22Rv1 (cell line): ENCODE data around the gene ZFP69.
"Not testable (repeated sequence)": the region's sequence is repeated elsewhere in the genome, so short reads cannot be mapped to it uniquely, and the experiment has no call there.

ENCODE experiments used
- H3K27ac ChIP-seq: fragments of 450-650 bp; 2 replicates; pipeline ENCODE4 v1.5.1; 2017
- ZFX ChIP-seq: fragments of 450-650 bp; IDR thresholded peaks from 2 replicates; pipeline ENCODE4 v1.6.1; 2017; ENCODE audit warnings: antibody characterized with exemption, borderline replicate concordance
- TF ChIP-seq, protein P1 (sequence below): fragments of 450-650 bp; IDR thresholded peaks from 2 replicates; pipeline ENCODE4 v1.5.1; 2017; ENCODE audit warnings: mild to moderate bottlenecking

Gene ZFP69

DNA sequence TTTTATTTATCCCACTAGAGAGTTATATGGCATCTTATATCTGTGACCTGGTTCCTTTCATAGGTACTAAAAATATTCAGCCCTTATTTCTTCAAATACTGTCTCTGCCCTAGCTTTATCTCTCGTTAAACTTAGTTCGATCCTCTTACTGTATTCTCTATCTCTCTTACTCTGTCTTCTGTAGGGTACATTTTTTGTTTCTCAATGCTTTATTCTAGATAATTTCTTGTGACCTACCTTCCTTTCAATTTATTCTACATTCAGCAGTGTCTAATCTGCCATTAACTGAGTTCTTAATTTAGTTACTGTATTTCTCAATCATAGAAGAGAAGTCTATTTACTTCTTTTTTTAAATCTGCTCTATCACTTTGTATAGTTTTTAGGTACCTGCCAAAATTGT lies 1.8 kb upstream of the ZFP69 start:
- H3K27ac ChIP-seq, result no peak overlapping the region
- no peak for TF ChIP-seq ZFX
- TF ChIP-seq, protein P1, sequence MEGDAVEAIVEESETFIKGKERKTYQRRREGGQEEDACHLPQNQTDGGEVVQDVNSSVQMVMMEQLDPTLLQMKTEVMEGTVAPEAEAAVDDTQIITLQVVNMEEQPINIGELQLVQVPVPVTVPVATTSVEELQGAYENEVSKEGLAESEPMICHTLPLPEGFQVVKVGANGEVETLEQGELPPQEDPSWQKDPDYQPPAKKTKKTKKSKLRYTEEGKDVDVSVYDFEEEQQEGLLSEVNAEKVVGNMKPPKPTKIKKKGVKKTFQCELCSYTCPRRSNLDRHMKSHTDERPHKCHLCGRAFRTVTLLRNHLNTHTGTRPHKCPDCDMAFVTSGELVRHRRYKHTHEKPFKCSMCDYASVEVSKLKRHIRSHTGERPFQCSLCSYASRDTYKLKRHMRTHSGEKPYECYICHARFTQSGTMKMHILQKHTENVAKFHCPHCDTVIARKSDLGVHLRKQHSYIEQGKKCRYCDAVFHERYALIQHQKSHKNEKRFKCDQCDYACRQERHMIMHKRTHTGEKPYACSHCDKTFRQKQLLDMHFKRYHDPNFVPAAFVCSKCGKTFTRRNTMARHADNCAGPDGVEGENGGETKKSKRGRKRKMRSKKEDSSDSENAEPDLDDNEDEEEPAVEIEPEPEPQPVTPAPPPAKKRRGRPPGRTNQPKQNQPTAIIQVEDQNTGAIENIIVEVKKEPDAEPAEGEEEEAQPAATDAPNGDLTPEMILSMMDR, result no peak

DNA sequence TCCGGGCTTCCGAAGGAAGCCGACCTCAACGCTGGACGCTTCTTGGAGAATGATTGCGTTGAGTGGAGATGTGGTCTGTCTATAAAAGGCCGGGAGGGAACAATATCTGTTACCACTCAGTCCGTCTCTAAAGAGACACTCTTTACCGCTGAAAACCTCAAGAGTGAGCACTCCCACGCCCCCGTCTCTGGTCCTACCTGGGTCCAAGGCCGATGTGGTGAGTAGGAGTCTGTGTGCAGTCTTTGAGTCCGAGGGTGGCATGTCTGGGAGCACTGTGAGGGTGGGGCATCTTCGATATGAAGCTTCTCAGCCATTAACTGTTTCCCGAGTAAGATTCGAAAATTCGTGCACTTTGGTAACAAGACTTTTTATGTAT lies 576 bp downstream of the ZFP69 start:
- no peak for TF ChIP-seq ZFX
- no peak overlapping the region for H3K27ac ChIP-seq

DNA sequence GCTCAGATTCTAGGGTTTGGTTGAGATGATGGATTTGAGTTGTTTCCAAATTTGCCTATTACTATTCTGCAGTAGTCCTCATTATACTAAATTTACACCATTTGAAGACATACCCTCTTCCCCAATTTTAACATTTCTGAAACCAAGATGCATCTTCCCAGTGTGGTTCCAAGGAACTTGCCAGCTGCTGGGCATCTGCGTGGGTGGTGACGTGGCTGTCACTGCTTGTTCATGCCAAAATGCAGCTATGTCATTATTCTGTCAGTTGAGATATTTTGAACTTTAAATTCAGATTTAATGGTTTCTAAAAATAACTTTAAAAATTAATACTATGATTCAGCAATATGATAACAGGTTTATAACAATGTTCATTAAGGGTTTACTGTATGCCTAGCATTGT lies 1.2 kb downstream of the ZFP69 start:
- no peak for TF ChIP-seq ZFX
- TF ChIP-seq, protein P1, result no peak
- H3K27ac ChIP-seq, result no peak overlapping the region

DNA sequence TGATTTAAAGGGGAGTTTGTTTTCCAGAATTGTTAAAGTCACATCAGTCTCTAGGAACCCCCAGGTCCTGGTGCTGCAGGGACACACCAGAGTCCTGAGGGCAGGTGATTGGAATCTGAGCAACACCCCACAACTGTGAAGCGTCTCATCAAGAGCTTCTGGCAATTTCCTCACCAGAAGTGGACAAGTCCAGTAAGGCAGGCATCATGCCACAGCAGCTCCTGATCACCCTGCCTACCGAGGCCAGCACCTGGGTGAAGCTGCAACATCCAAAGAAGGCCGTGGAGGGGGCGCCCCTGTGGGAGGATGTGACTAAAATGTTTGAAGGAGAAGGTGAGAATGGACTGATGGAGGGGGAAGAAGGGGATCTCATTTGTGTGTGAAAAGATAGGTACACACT lies 2.1 kb downstream of the ZFP69 start:
- TF ChIP-seq ZFX, result no peak
- TF ChIP-seq, protein P1, result no peak
- H3K27ac ChIP-seq, result no peak overlapping the region

DNA sequence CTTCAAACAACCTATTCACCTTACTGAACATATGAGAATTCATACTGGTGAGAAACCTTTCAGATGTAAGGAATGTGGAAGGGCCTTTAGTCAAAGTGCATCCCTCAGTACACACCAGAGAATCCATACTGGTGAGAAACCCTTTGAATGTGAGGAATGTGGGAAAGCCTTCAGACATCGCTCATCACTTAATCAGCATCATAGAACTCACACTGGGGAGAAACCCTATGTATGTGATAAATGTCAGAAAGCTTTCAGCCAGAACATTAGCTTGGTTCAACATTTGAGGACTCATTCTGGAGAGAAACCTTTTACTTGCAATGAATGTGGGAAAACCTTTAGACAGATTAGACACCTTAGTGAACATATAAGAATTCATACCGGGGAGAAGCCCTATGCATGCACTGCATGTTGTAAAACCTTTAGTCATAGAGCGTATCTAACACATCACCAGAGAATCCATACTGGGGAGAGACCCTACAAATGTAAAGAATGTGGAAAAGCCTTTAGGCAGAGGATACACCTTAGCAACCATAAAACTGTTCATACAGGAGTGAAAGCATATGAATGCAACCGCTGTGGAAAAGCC lies 18.3 kb downstream of the ZFP69 start:
- H3K27ac ChIP-seq, result no peak overlapping the region
- no peak for TF ChIP-seq ZFX
- TF ChIP-seq, protein P1, result no peak

DNA sequence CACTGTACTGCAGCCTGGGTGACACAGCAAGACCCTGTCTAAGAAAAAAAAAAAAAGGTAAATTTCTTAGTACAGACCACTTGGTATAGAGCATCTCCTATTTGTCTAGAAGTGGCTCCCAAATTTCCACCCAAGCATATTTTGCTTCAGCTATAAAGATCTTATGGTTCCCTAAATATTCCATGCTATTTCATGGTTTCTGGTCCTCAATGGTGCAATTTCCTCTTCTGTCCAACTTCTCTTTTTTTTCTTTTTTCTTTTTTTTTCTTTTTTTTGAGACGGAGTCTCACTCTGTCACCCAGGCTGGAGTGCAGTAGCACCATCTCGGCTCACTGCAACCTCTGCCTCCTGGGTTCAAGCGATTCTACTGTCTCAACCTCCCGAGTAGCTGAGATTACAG lies 25.6 kb downstream of the ZFP69 start:
- not testable (repeated sequence) for H3K27ac ChIP-seq

DNA sequence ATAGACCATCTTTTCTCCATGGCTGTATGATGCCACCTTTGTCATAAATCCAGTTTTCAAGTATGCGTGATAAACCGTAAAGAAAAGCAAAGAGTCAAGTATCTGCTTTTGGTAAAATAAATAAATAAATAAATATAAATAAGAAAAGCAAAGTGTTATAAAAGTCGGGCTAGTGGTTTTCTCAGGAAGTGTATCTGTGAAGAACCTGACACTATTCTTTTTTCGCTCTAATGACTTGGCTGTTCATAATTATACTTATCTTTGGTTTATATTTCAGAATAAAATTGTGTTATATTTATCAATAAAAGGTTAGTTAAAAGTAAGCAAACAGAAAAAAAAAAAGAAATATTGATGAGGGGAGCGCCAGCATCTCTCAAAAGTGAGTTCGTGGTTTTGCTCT lies 30.9 kb downstream of the ZFP69 start:
- H3K27ac ChIP-seq, result peak overlapping the region; percentile 48
- TF ChIP-seq, protein P1, result no peak
- no peak for TF ChIP-seq ZFX

DNA sequence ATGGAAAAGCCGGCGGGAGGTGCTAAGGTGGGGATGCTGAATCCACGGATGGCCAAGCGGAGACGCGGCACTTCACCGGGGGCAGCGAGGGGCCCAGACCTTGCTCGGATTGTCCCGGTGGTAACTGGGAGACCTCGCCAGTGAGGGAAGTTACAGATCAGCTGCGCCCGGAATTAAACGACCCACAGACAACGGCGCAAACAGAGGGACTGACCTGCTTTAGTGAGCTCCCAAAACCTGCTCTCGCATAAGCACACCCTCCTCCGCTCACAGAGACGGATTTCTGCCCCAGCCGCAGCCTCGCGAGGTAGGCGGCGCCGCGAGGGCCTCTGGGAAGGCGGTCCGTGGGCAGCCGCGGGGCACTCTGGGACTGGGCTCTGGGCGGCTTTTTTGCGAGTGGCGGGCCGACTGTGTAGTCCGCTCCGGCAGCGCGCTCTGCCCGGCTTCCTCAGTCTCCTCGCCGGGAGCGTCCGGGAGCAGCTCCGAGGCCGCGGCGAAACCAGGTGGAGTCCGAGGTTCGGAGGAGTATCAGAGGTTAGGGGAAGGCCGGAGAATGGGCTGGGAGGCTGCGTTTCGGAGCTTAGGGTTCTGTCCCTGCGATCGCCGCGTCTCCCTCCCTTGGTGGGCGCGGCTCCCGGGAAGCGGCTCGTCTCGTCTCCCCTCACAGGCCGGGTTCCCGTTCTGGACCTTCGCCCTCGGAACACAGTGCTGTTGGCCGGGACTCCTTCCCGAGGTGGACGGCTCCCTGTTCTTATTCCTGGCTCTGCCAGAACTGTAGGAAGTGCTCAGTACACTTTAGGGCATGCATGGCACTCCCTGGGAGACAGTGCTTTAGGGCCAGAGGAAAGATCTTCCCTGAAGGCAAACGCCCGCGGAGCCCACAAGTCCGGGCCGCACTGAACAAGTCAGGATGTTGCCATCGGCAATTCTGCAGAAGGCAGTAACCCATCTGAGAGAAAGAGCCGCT lies 31.6 kb downstream of the ZFP69 start, which contains the start of gene EXO5:
TSS of gene EXO5 (plus strand) at position 393 of the 967 bp plus-strand sequence. CDS start 5,778 bp downstream, outside the sequence.
- no peak for TF ChIP-seq ZFX
- TF ChIP-seq, protein P1, result no peak
- H3K27ac ChIP-seq, result peak within 1 kb of the TSS; percentile 48
